ENCODE measurements around the gene PMM2. TPM values are rescaled to one million over a fixed set of nuclear protein-coding genes. Genes with fewer than 3 reads are reported as not detected.
"Not testable (repeated sequence)": the region's sequence is repeated elsewhere in the genome, so short reads cannot be mapped to it uniquely, and the experiment has no call there.

Gene PMM2
- total RNA-seq, 2 experiments from 2014 or later, result 32.7 to 34.3 TPM

DNA sequence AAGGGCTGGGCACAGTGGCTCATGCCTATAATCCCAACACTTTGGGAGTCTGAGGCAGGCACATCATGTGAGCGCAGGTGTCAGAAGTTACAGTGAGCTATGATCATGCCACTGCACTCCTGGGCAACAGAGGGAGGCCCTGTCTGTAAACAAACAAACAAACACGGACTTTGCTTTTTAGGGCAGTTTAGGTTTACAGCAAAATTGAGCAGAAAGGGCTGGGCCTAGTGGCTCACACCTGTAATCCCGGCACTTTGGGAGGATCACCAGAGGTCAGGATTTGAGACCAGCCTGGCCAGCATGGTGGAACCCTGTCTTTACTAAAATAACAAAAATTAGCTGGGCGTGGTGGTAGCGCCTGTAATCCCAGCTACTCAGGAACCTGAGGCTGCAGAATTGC, 74.4 kb downstream of the PMM2 start:
- intact Hi-C loops (cut with micrococcal nuclease), result no loop called here
- H3K4me1 Mint-ChIP-seq (ENCODE audit: low read depth), result peaks cover 30% of the 10 kb centered on the region
- H3K4me3 Mint-ChIP-seq, result no peak overlapping the region
- TF ChIP-seq, protein P1, sequence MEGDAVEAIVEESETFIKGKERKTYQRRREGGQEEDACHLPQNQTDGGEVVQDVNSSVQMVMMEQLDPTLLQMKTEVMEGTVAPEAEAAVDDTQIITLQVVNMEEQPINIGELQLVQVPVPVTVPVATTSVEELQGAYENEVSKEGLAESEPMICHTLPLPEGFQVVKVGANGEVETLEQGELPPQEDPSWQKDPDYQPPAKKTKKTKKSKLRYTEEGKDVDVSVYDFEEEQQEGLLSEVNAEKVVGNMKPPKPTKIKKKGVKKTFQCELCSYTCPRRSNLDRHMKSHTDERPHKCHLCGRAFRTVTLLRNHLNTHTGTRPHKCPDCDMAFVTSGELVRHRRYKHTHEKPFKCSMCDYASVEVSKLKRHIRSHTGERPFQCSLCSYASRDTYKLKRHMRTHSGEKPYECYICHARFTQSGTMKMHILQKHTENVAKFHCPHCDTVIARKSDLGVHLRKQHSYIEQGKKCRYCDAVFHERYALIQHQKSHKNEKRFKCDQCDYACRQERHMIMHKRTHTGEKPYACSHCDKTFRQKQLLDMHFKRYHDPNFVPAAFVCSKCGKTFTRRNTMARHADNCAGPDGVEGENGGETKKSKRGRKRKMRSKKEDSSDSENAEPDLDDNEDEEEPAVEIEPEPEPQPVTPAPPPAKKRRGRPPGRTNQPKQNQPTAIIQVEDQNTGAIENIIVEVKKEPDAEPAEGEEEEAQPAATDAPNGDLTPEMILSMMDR (IDR thresholded peaks at IDR 0.05), result no peak
- no peaks in the 10 kb centered on the region for H3K9me3 Mint-ChIP-seq
- DNase-seq (no peak), ATAC-seq (no peak)
- CTCF ChIA-PET, result interaction anchor here (5.0 kb wide), 1 partner anchor 8 kb away, joined by 54 read pairs; the partner anchor contains the start of gene LITAFD
- POLR2A ChIA-PET, result interaction anchor here (0.6 to 1.5 kb wide), 2 partner anchors 20 to 1423 kb away, joined by 3 to 4 read pairs; no protein-coding TSS in a partner anchor
- no peaks in the 10 kb centered on the region for H3K27me3 Mint-ChIP-seq
- peaks cover 11% of the 10 kb centered on the region for H3K36me3 Mint-ChIP-seq (ENCODE audit: low read depth)
- no peak overlapping the region for H3K27ac Mint-ChIP-seq

DNA sequence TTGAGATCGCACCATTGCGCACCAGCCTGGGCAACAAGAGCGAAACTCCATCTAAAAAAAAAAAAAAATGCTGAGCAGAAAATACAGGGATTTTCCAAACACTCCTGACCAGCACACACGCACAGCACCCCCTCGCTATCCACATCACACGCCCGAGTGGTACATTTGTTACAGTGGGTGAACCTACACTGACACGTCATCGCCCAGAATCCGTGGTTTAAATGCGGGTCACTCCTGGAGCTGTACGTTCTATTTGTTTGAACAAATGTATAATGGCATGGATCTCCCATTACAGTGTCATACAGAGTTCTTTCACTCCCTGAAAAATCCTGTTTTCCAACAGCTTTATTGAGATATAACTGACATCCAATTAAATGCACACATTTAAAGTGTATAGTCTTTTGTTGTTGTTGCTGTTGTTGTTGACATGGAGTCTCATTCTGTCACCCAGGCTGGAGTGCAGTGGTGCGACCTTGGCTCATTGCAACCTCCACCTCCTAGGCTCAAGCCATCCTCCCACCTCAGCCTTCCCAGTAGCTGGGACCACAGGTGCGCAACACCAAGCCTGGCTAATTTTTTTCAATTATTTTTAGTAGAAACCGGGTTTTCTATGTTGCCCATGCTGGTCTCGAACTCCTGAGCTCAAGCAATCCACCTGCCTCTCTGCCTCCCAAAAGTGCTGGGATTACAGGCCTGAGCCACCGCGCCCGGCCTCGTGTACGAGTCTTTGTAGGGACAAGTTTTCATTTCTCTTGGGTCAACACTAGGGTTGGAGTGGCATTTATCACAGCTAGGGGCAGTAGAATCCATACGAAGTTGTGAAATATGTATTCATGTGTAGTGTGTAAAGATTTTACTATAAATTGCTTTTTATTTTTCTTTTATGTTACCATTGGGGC, 75.6 kb downstream of the PMM2 start:
- no peak overlapping the region for H3K4me3 Mint-ChIP-seq
- H3K27me3 Mint-ChIP-seq, result no peaks in the 10 kb centered on the region
- H3K27ac Mint-ChIP-seq, result no peak overlapping the region
- ChIA-PET CTCF (interaction anchor here (0.6 to 1.7 kb wide), 7 partner anchors 10 to 389 kb away, joined by 3 to 4 read pairs (median 3); no protein-coding TSS in a partner anchor), POLR2A (interaction anchor here (0.7 to 1.6 kb wide), 2 partner anchors 9 to 10 kb away, joined by 3 read pairs; no protein-coding TSS in a partner anchor)
- TF ChIP-seq, protein P1 (IDR thresholded peaks at IDR 0.05), result no peak
- intact Hi-C loops (cut with micrococcal nuclease), result no loop called here
- peaks cover 29% of the 10 kb centered on the region for H3K4me1 Mint-ChIP-seq (ENCODE audit: low read depth)
- H3K9me3 Mint-ChIP-seq, result no peaks in the 10 kb centered on the region
- no peak for DNase-seq
- ATAC-seq, result no peak
- no peaks in the 10 kb centered on the region for H3K36me3 Mint-ChIP-seq (ENCODE audit: low read depth)

DNA sequence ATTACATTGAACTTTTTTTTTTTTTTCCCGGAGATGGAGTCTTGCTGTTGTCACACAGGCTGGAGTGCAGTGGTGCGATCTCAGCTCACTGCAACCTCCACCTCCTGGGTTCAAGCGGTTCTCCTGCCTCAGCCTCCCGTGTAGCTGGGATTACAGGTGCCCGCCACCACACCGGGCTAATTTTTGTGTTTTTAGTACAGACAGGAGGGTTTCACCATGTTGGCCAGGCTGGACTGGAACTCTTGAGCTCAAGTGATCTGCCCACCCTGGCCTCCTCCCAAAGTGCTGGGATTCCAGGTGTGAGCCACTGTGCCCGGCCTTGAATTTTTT, 76.2 kb downstream of the PMM2 start:
- intact Hi-C loops (cut with micrococcal nuclease); H3K27me3 Mint-ChIP-seq; ATAC-seq; H3K27ac Mint-ChIP-seq; DNase-seq; H3K4me3 Mint-ChIP-seq; H3K9me3 Mint-ChIP-seq; H3K36me3 Mint-ChIP-seq (ENCODE audit: low read depth): not testable (repeated sequence)
- ChIA-PET POLR2A (interaction anchor here (0.7 to 1.6 kb wide), 2 partner anchors 9 to 12 kb away, joined by 3 read pairs; no protein-coding TSS in a partner anchor), CTCF (interaction anchor here (0.9 to 1.7 kb wide), 7 partner anchors 9 to 265 kb away, joined by 3 to 4 read pairs (median 3); no protein-coding TSS in a partner anchor)
- peaks cover 33% of the 10 kb centered on the region for H3K4me1 Mint-ChIP-seq (ENCODE audit: low read depth)

DNA sequence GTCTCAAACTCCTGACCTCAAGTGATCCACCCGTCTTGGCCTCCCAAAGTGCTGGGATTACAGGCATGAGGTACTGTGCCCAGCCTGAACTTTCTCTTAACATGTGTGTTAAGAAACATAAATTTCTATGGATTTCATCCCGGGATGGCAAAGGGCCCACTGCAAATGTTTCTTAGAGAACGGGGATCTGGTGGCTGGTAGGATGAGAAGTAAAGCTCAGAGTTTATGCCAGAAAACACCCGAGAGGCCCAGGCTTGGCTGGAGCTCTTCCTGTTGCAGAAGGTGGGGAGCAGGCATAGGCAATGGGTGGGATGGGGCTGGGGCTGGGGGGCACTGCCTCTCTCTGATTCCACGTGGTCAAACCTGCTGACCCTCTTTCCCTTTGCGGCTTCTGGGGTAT, 76.7 kb downstream of the PMM2 start:
- POLR2A ChIA-PET, result interaction anchor here (0.7 to 1.6 kb wide), 2 partner anchors 10 to 12 kb away, joined by 3 read pairs; no protein-coding TSS in a partner anchor
- TF ChIP-seq, protein P1 (IDR thresholded peaks at IDR 0.05), result no peak
- ATAC-seq, result no peak
- CTCF ChIA-PET, result interaction anchor here (1.1 to 1.7 kb wide), 3 partner anchors 9 to 134 kb away, joined by 3 to 4 read pairs (median 3); no protein-coding TSS in a partner anchor
- no peaks in the 10 kb centered on the region for H3K9me3 Mint-ChIP-seq
- H3K36me3 Mint-ChIP-seq (ENCODE audit: low read depth), result no peaks in the 10 kb centered on the region
- peaks cover 30% of the 10 kb centered on the region for H3K4me1 Mint-ChIP-seq (ENCODE audit: low read depth)
- H3K27ac Mint-ChIP-seq, result no peak overlapping the region
- intact Hi-C loops (cut with micrococcal nuclease), result no loop called here
- DNase-seq, result no peak
- no peak overlapping the region for H3K4me3 Mint-ChIP-seq
- no peaks in the 10 kb centered on the region for H3K27me3 Mint-ChIP-seq

DNA sequence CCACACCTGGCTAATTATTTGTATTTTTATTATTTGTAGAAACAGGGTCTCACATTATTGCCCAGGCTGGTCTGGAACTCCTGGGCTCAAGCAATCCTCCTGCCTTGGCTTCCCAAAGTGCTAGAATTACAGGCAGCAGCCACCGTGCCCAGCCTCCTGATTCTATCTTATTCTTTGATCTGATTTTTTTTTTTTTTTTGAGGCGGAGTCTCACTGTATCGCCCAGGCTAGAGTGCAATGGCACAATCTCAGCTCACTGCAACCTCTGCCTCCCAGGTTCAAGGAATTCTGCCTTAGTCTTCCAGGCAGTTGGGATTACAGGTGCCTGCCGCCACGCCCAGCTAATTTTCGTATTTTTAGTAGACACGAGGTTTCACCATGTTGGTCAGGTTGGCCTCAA, 77.7 kb downstream of the PMM2 start:
- DNase-seq; ATAC-seq; H3K4me3 Mint-ChIP-seq; H3K9me3 Mint-ChIP-seq; intact Hi-C loops (cut with micrococcal nuclease); POLR2A ChIA-PET; H3K36me3 Mint-ChIP-seq (ENCODE audit: low read depth); H3K27ac Mint-ChIP-seq; H3K27me3 Mint-ChIP-seq: not testable (repeated sequence)
- H3K4me1 Mint-ChIP-seq (ENCODE audit: low read depth), result peaks cover 25% of the 10 kb centered on the region
- CTCF ChIA-PET, result interaction anchor here (1.3 kb wide), 1 partner anchor 133 kb away, joined by 3 read pairs; no protein-coding TSS in a partner anchor

Data from activated CD8-positive, alpha-beta T cell treated with anti-CD3 and anti-CD28 coated beads for 36 hours (primary cell).